ENCODE results near the gene HK1. TPM values are rescaled to one million over a fixed set of nuclear protein-coding genes. Genes with fewer than 3 reads are reported as not detected.
A peak's percentile ranks its signal among the peaks of the same experiment; 100 is the strongest.

The HK1 gene
- total and polyA plus RNA-seq, 2 of the 13 experiments (the other 11 are each of a cell fraction or from before 2014, with no cell fraction given) = 0.29 to 1.5 TPM

GRCh38 chr10:69428165-69428564 lies 149.9 kb downstream of the HK1 start:
- in situ Hi-C loops (cut with HindIII; ENCODE audit: extremely low pct_ligation_motif_present, low pct_unique_long_range_greater_than_20kb) = no loop called here
- TF ChIP-seq CSRNP1 (CRISPR knock-in tag; IDR thresholded peaks at IDR 0.05) (no peak), ZBTB46 (CRISPR knock-in tag; IDR thresholded peaks at IDR 0.05; ENCODE audit: borderline replicate concordance) (no peak), GLMP (CRISPR knock-in tag; IDR thresholded peaks at IDR 0.05; ENCODE audit: borderline replicate concordance) (no peak), CTCF (CRISPR knock-in tag; IDR thresholded peaks at IDR 0.05) (no peak), NR1H2 (CRISPR knock-in tag; IDR thresholded peaks at IDR 0.05; ENCODE audit: borderline replicate concordance, low read depth) (no peak), NFATC3 (CRISPR knock-in tag; IDR thresholded peaks at IDR 0.05) (no peak), ATF4 (CRISPR knock-in tag; IDR thresholded peaks at IDR 0.05) (no peak), ZBTB3 (CRISPR knock-in tag; IDR thresholded peaks at IDR 0.05; ENCODE audit: borderline replicate concordance, low read depth) (no peak)
- H3K36me3 ChIP-seq (replicated peaks in 1 of 2; ENCODE audit: control insufficient read depth in 1 of 2, insufficient read depth in 2 of 2, low read length in 2 of 2) = no peaks in the 10 kb centered on the region
- H4K20me1 ChIP-seq (ENCODE audit: insufficient read depth, low read length) = no peaks in the 10 kb centered on the region
- DNase-seq (ENCODE audit: low spot score) (no peak), FAIRE-seq (no peak), ATAC-seq (no peak; the same call in 2 of the 3 replicates)
- no peaks in the 10 kb centered on the region for H3K79me2 ChIP-seq (ENCODE audit: insufficient read depth, low read length)
- H3K4me3 ChIP-seq (replicated peaks in 1 of 3; ENCODE audit: insufficient read depth in 1 of 3, low read depth in 2 of 3, low read length in 3 of 3) = no peak overlapping the region
- intact Hi-C loops (cut with micrococcal nuclease; ENCODE audit: unreplicated experiment) = no loop called here
- peak overlapping the region; percentile 63 for H2AFZ ChIP-seq (ENCODE audit: low read length)
- no peak overlapping the region; the same call in 1 of the 2 replicates for H3K4me2 ChIP-seq (ENCODE audit: low read depth, low read length)
- no peaks in the 10 kb centered on the region for H3K9me3 ChIP-seq (ENCODE audit: low read length)
- H3K9ac ChIP-seq (ENCODE audit: insufficient read depth, low read depth, low read length) = no peak overlapping the region
- peaks cover 3 to 7% of the 10 kb centered on the region in 2 experiments; a peak in 3 of 5 replicates for H3K27me3 ChIP-seq (ENCODE audit: control insufficient read depth in 1 of 2, insufficient read depth in 2 of 2, low read length in 2 of 2)
- under 1% methylated on average over 8 of the region's 8 CpGs for WGBS (ENCODE audit: low lambda C conversion rate)
- peaks cover 40% of the 10 kb centered on the region for H3K4me1 ChIP-seq (ENCODE audit: insufficient read depth, low read length)
- no peak overlapping the region for H3K27ac ChIP-seq (ENCODE audit: extremely low read length, insufficient read depth, low read length)
- ChIA-PET POLR2A (no interaction called here), CTCF (ENCODE audit: low intra/inter-chr PET ratio, low total read pairs) (no interaction called here)
- BruUV-seq (replicated peaks) = no TSS peak

Measured in HepG2 (cell line).